Measurements from ENCODE around the gene CDK18.

- TF ChIP-seq REST (IDR thresholded peaks at IDR 0.05; ENCODE audit: insufficient read depth in 1 of 2, low read depth in 2 of 2, low read length in 2 of 2) (no peak), SIN3A (IDR thresholded peaks at IDR 0.05; ENCODE audit: borderline replicate concordance, insufficient read depth, low read length) (no peak), POLR2AphosphoS5 (IDR thresholded peaks at IDR 0.05; ENCODE audit: low read depth, low read length) (no peak)
Measured at GRCh38 chr1:205576805-205577761, 72.6 kb downstream of the CDK18 start.

Measured in PFSK-1 (cell line).